ENCODE data around the gene MRPL53.

Gene MRPL53

GRCh38 chr2:74472086-74472944 lies at the start of gene MRPL53:
Gene MRPL53 (minus strand): TSS chr2:74472680. CDS start chr2:74472660, 20 bp downstream.
- H3K4me3 ChIP-seq = peak within 1 kb of the TSS; percentile 61 to 69
- peak; percentile 94 to 95 for DNase-seq
- intact Hi-C loops (cut with DNase I; ENCODE audit: low total_unique reads) = no loop called here
- H3K9me3 ChIP-seq = no peaks in the 10 kb centered on the region
- peak within 1 kb of the TSS; percentile 78 to 85 for H3K27ac ChIP-seq
- peaks cover 13 to 32% (median 15%) of the 10 kb centered on the region in 3 donors for H3K36me3 ChIP-seq
- H3K4me1 ChIP-seq = peaks cover 0 to 25% (median 13%) of the 10 kb centered on the region in 4 donors
- H3K27me3 ChIP-seq = no peaks in the 10 kb centered on the region
- peak in 1 of 2 experiments; percentile 2 for TF ChIP-seq CTCF (IDR thresholded peaks at IDR 0.05)

GRCh38 chr2:74516650-74517049 lies 44.2 kb upstream of the MRPL53 start:
- no peak for TF ChIP-seq CTCF (IDR thresholded peaks at IDR 0.05)
- peaks cover 20 to 96% of the 10 kb centered on the region in 2 donors for H3K27me3 ChIP-seq

GRCh38 chr2:74515981-74516633 lies 43.6 kb upstream of the MRPL53 start:
- peak; percentile 51 to 67 for DNase-seq
- H3K4me3 ChIP-seq = peak overlapping the region; percentile 17 to 41
- H3K27me3 ChIP-seq = peaks cover 20 to 99% of the 10 kb centered on the region in 2 donors
- H3K9me3 ChIP-seq = no peaks in the 10 kb centered on the region
- H3K36me3 ChIP-seq = no peaks in the 10 kb centered on the region
- TF ChIP-seq CTCF (IDR thresholded peaks at IDR 0.05) = no peak
- intact Hi-C loops (cut with DNase I; ENCODE audit: low total_unique reads) = no loop called here
- no peak overlapping the region for H3K27ac ChIP-seq
- peaks cover 0 to 31% (median 28%) of the 10 kb centered on the region in 4 donors for H3K4me1 ChIP-seq

More at GRCh38 chr2:74516650-74517049, 44.2 kb upstream of the MRPL53 start:
- H3K9me3 ChIP-seq = no peaks in the 10 kb centered on the region
- DNase-seq = no peak
- intact Hi-C loops (cut with DNase I; ENCODE audit: low total_unique reads) = no loop called here
- H3K27ac ChIP-seq = no peak overlapping the region
- peak overlapping the region in 1 of 2 donors; percentile 17 for H3K4me3 ChIP-seq
- no peaks in the 10 kb centered on the region for H3K36me3 ChIP-seq
- H3K4me1 ChIP-seq = peaks cover 0 to 31% (median 28%) of the 10 kb centered on the region in 4 donors

GRCh38 chr2:74515271-74515980 lies 42.9 kb upstream of the MRPL53 start:
- H3K27ac ChIP-seq = no peak overlapping the region
- H3K36me3 ChIP-seq = no peaks in the 10 kb centered on the region
- no peak for DNase-seq
- H3K4me3 ChIP-seq = peak overlapping the region; percentile 17 to 41
- H3K27me3 ChIP-seq = peaks cover 20 to 100% of the 10 kb centered on the region in 2 donors
- TF ChIP-seq CTCF (IDR thresholded peaks at IDR 0.05) = no peak
- peaks cover 0 to 31% (median 28%) of the 10 kb centered on the region in 4 donors for H3K4me1 ChIP-seq
- intact Hi-C loops (cut with DNase I; ENCODE audit: low total_unique reads) = no loop called here
- no peaks in the 10 kb centered on the region for H3K9me3 ChIP-seq

All from tibial artery (tissue), 4 donors.